CD4-positive, CD25-positive, alpha-beta regulatory T cell (primary cell): ENCODE data around the gene MRPL50. TPM values are rescaled to one million over a fixed set of nuclear protein-coding genes. Genes with fewer than 3 reads are reported as not detected.

Source experiments
- ATAC-seq, 2 donors: fragments of 150-1000 bp; cut with Tn5 transposase; one replicate each; pipeline ENCODE4 v1.10.0; 2021; ENCODE audit warnings: low read depth in 2 of 2, moderate number of reproducible peaks in 2 of 2, moderate library complexity in 1 of 2
- DNase-seq, 3 donors: peaks; one replicate each; pipeline versions ENCODE4 v3.0.0 to v3.0.0-alpha.2; 2012 to 2022; ENCODE audit warnings: mixed read lengths in 1 of 3
- H3K27ac ChIP-seq: one replicate; pipeline ENCODE4 v1.7.0; 2013; ENCODE audit warnings: mild to moderate bottlenecking, low read length; ENCODE audit not compliant: insufficient read depth, poor library complexity, severe bottlenecking
- H3K27me3 ChIP-seq: one replicate; pipeline ENCODE4 v1.7.0; 2013; ENCODE audit warnings: low read length; ENCODE audit not compliant: control insufficient read depth, insufficient read depth
- H3K36me3 ChIP-seq: one replicate; pipeline ENCODE4 v1.7.0; 2013; ENCODE audit warnings: mild to moderate bottlenecking, low read length, moderate library complexity; ENCODE audit not compliant: control insufficient read depth, insufficient read depth
- H3K4me1 ChIP-seq: 2 replicates; pipeline ENCODE4 v1.7.0; 2013; ENCODE audit warnings: mild to moderate bottlenecking, low read length; ENCODE audit not compliant: insufficient read depth, control insufficient read depth, poor library complexity, severe bottlenecking
- H3K4me3 ChIP-seq: one replicate; pipeline ENCODE4 v1.7.0; 2013; ENCODE audit warnings: low read depth, mild to moderate bottlenecking, low read length, moderate library complexity
- H3K9me3 ChIP-seq, 2 experiments: 1 replicate in 1 of 2; 2 replicates in 1 of 2; pipeline ENCODE4 v1.7.0; 2013; ENCODE audit warnings: low read length in 2 of 2, mild to moderate bottlenecking in 1 of 2, moderate library complexity in 1 of 2; ENCODE audit not compliant: control insufficient read depth in 2 of 2
- H3K27ac Mint-ChIP-seq, 3 donors: one replicate each; pipeline ENCODE4 v1.8.0; 2020 to 2022; ENCODE audit warnings: mild to moderate bottlenecking in 3 of 3, mixed read lengths in 3 of 3, moderate library complexity in 2 of 3
- H3K27me3 Mint-ChIP-seq: one replicate; pipeline ENCODE4 v1.8.0; 2022; ENCODE audit warnings: mild to moderate bottlenecking, mixed read lengths
- H3K36me3 Mint-ChIP-seq: one replicate; pipeline ENCODE4 v1.8.0; 2020; ENCODE audit warnings: mixed read lengths
- H3K4me1 Mint-ChIP-seq, 4 donors: one replicate each; pipeline ENCODE4 v1.8.0; 2020 to 2022; ENCODE audit warnings: mixed read lengths in 4 of 4, mild to moderate bottlenecking in 1 of 4
- H3K4me3 Mint-ChIP-seq, 4 donors: one replicate each; pipeline ENCODE4 v1.8.0; 2020 to 2022; ENCODE audit warnings: mild to moderate bottlenecking in 4 of 4, mixed read lengths in 4 of 4, moderate library complexity in 3 of 4
- H3K9me3 Mint-ChIP-seq, 7 donors: one replicate each; pipeline ENCODE4 v1.8.0; 2020 to 2022; ENCODE audit warnings: mixed read lengths in 7 of 7, mild to moderate bottlenecking in 3 of 7, moderate library complexity in 2 of 7
- polyA plus RNA-seq, 4 donors: library from polyadenylated mRNA; unstranded; fragments of 300-500 nt; fragmentation: Illumina TruSeq; gene quantifications; one replicate each; pipeline ENCODE4 v1.2.3, GENCODE V29; 2021
- total RNA-seq: library from RNA; stranded (reverse); gene quantifications from one replicate; pipeline ENCODE4 v1.2.3, GENCODE V29; 2022

MRPL50 gene
- 8.5 TPM for total RNA-seq
- 10 to 100 TPM; 15.4 to 26.2 (median 20.3) TPM for polyA plus RNA-seq

- Mint-ChIP-seq H3K36me3 (peaks cover 55% of the 10 kb centered on the region), H3K4me3 (peak within 1 kb of the TSS; percentile 97 to 100 (median 98)), H3K27ac (peak within 1 kb of the TSS; percentile 98 to 100 (median 100)), H3K27me3 (no peaks in the 10 kb centered on the region), H3K4me1 (peaks cover 47 to 90% (median 66%) of the 10 kb centered on the region in 4 donors), H3K9me3 (peaks cover 0 to 14% (median 4%) of the 10 kb centered on the region in 7 donors)
- peak within 1 kb of the TSS; percentile 100 for H3K4me3 ChIP-seq
- H3K4me1 ChIP-seq = peaks cover 40% of the 10 kb centered on the region
- peak within 1 kb of the TSS; percentile 90 for H3K27ac ChIP-seq
- peaks cover 0 to 3% of the 10 kb centered on the region in 2 experiments for H3K9me3 ChIP-seq
- DNase-seq = peak; percentile 97 to 99 (median 97)
- peak; percentile 97 to 98 for ATAC-seq
- no peaks in the 10 kb centered on the region for H3K27me3 ChIP-seq
- peaks cover 43% of the 10 kb centered on the region for H3K36me3 ChIP-seq
Measured at GRCh38 chr9:101398068-101398929, at the start of gene MRPL50, which contains the start of gene ZNF189. Gene MRPL50 (minus strand): TSS chr9:101398618. CDS start chr9:101398592, 26 bp downstream. Gene ZNF189 (plus strand): TSS chr9:101398851. CDS start chr9:101399157, 306 bp downstream.

GRCh38 chr9:101446732-101447131 is 48.3 kb upstream of the MRPL50 start:
- Histone ChIP-seq H3K36me3 (no peaks in the 10 kb centered on the region), H3K4me3 (no peak overlapping the region), H3K9me3 (no peaks in the 10 kb centered on the region), H3K4me1 (peaks cover 6% of the 10 kb centered on the region), H3K27ac (no peak overlapping the region), H3K27me3 (peaks cover 21% of the 10 kb centered on the region)
- H3K9me3 Mint-ChIP-seq = peaks cover 0 to 4% (median 2%) of the 10 kb centered on the region in 7 donors
- H3K4me1 Mint-ChIP-seq = peaks cover 0 to 12% (median 5%) of the 10 kb centered on the region in 4 donors
- DNase-seq (no peak), ATAC-seq (no peak)
- no peak overlapping the region for H3K27ac Mint-ChIP-seq
- no peak overlapping the region for H3K4me3 Mint-ChIP-seq
- peaks cover 54% of the 10 kb centered on the region for H3K27me3 Mint-ChIP-seq
- no peaks in the 10 kb centered on the region for H3K36me3 Mint-ChIP-seq

- DNase-seq (no peak), ATAC-seq (no peak)
- H3K4me3 ChIP-seq = no peak overlapping the region
- peaks cover 0 to 4% (median 0%) of the 10 kb centered on the region in 7 donors for H3K9me3 Mint-ChIP-seq
- H3K27ac Mint-ChIP-seq = no peak overlapping the region
- peaks cover 6% of the 10 kb centered on the region for H3K4me1 ChIP-seq
- no peaks in the 10 kb centered on the region for H3K9me3 ChIP-seq
- H3K4me1 Mint-ChIP-seq = peaks cover 0 to 12% (median 5%) of the 10 kb centered on the region in 4 donors
- no peak overlapping the region for H3K27ac ChIP-seq
- no peaks in the 10 kb centered on the region for H3K36me3 ChIP-seq
- H3K27me3 ChIP-seq = peaks cover 21% of the 10 kb centered on the region
- no peaks in the 10 kb centered on the region for H3K36me3 Mint-ChIP-seq
- peaks cover 46% of the 10 kb centered on the region for H3K27me3 Mint-ChIP-seq
- no peak overlapping the region for H3K4me3 Mint-ChIP-seq
Measured at GRCh38 chr9:101445353-101446029, 47.1 kb upstream of the MRPL50 start.

GRCh38 chr9:101443364-101443771 is 45.0 kb upstream of the MRPL50 start:
- no peak overlapping the region for H3K27ac Mint-ChIP-seq
- no peaks in the 10 kb centered on the region for H3K4me1 ChIP-seq
- H3K36me3 ChIP-seq = no peaks in the 10 kb centered on the region
- H3K4me3 ChIP-seq = no peak overlapping the region
- no peaks in the 10 kb centered on the region for H3K36me3 Mint-ChIP-seq
- ATAC-seq (no peak), DNase-seq (no peak)
- peaks cover 12% of the 10 kb centered on the region for H3K27me3 ChIP-seq
- H3K27ac ChIP-seq = no peak overlapping the region
- H3K27me3 Mint-ChIP-seq = peaks cover 42% of the 10 kb centered on the region
- H3K4me3 Mint-ChIP-seq = no peak overlapping the region
- peaks cover 0 to 5% (median 0%) of the 10 kb centered on the region in 7 donors for H3K9me3 Mint-ChIP-seq
- no peaks in the 10 kb centered on the region for H3K9me3 ChIP-seq
- H3K4me1 Mint-ChIP-seq = peaks cover 0 to under 1% (median 0%) of the 10 kb centered on the region in 4 donors

- ATAC-seq = no peak
- H3K36me3 ChIP-seq = no peaks in the 10 kb centered on the region
- peaks cover 40% of the 10 kb centered on the region for H3K27me3 Mint-ChIP-seq
- H3K4me3 Mint-ChIP-seq = no peak overlapping the region
- no peak for DNase-seq
- no peak overlapping the region for H3K27ac ChIP-seq
- H3K9me3 Mint-ChIP-seq = peaks cover 0 to 5% (median 0%) of the 10 kb centered on the region in 7 donors
- no peak overlapping the region for H3K27ac Mint-ChIP-seq
- no peaks in the 10 kb centered on the region for H3K9me3 ChIP-seq
- H3K36me3 Mint-ChIP-seq = no peaks in the 10 kb centered on the region
- H3K4me3 ChIP-seq = no peak overlapping the region
- H3K27me3 ChIP-seq = peaks cover 12% of the 10 kb centered on the region
- no peaks in the 10 kb centered on the region for H3K4me1 ChIP-seq
- H3K4me1 Mint-ChIP-seq = no peaks in the 10 kb centered on the region
Measured at GRCh38 chr9:101442736-101443135, 44.3 kb upstream of the MRPL50 start.

- no peaks in the 10 kb centered on the region for H3K36me3 ChIP-seq
- no peaks in the 10 kb centered on the region for H3K9me3 ChIP-seq
- ATAC-seq (no peak), DNase-seq (no peak)
- no peaks in the 10 kb centered on the region for H3K4me1 Mint-ChIP-seq
- H3K27me3 ChIP-seq = peaks cover 12% of the 10 kb centered on the region
- peaks cover 0 to 5% (median 0%) of the 10 kb centered on the region in 7 donors for H3K9me3 Mint-ChIP-seq
- no peak overlapping the region for H3K4me3 Mint-ChIP-seq
- no peaks in the 10 kb centered on the region for H3K36me3 Mint-ChIP-seq
- no peak overlapping the region for H3K27ac Mint-ChIP-seq
- H3K4me3 ChIP-seq = no peak overlapping the region
- H3K27ac ChIP-seq = no peak overlapping the region
- no peaks in the 10 kb centered on the region for H3K4me1 ChIP-seq
- peaks cover 40% of the 10 kb centered on the region for H3K27me3 Mint-ChIP-seq
Measured at GRCh38 chr9:101442318-101442717, 43.9 kb upstream of the MRPL50 start.

GRCh38 chr9:101440714-101441230 is 42.4 kb upstream of the MRPL50 start:
- H3K36me3 Mint-ChIP-seq = no peaks in the 10 kb centered on the region
- ATAC-seq = no peak

More at GRCh38 chr9:101440714-101441230, 42.4 kb upstream of the MRPL50 start:
- Mint-ChIP-seq H3K27me3 (peaks cover 31% of the 10 kb centered on the region), H3K4me1 (no peaks in the 10 kb centered on the region), H3K4me3 (no peak overlapping the region), H3K27ac (no peak overlapping the region), H3K9me3 (peaks cover 0 to 5% (median 0%) of the 10 kb centered on the region in 7 donors)
- no peak overlapping the region for H3K4me3 ChIP-seq
- no peaks in the 10 kb centered on the region for H3K4me1 ChIP-seq
- DNase-seq = no peak
- no peak overlapping the region for H3K27ac ChIP-seq
- no peaks in the 10 kb centered on the region for H3K9me3 ChIP-seq
- H3K36me3 ChIP-seq = no peaks in the 10 kb centered on the region
- H3K27me3 ChIP-seq = peaks cover 2% of the 10 kb centered on the region
